Endothelial cell of umbilical vein (primary cell): ENCODE data around the gene CCN2. TPM values are rescaled to one million over a fixed set of nuclear protein-coding genes. Genes with fewer than 3 reads are reported as not detected.
"Not testable (repeated sequence)": the region's sequence is repeated elsewhere in the genome, so short reads cannot be mapped to it uniquely, and the experiment has no call there.

ENCODE experiments used
- BruUV-seq: library from RNA; stranded (reverse); fragments of 400-500 nt; replicated peaks from 2 replicates; lab custom pipeline; 2021; lab: Mats Ljungman, UMichigan
- CTCF ChIA-PET: fragments of 300-600, 350-600 bp; sonication (Branson Sonifier 250); formaldehyde crosslinking; loops from one replicate; lab custom pipeline; 2021; ENCODE audit warnings: antibody characterized with exemption, inconsistent platforms; lab: Charles Lee
- POLR2A ChIA-PET: fragments of 300-600, 350-600 bp; sonication (Branson Sonifier 250); formaldehyde crosslinking; loops from one replicate; lab custom pipeline; 2021; ENCODE audit warnings: antibody characterized with exemption, inconsistent platforms; lab: Charles Lee
- DNase-seq: peaks from one replicate; pipeline ENCODE4 v3.0.0-alpha.2; 2011; ENCODE audit warnings: low read depth, low spot score
- FAIRE-seq: peaks from 2 replicates; lab custom pipeline; 2011; peaks lifted over from hg19 to GRCh38; lab: Jason Lieb, UNC
- H2AFZ ChIP-seq: 2 replicates; pipeline ENCODE4 v1.6.0; 2012; ENCODE audit warnings: low read depth, low read length, control low read depth, inconsistent platforms
- H3K27ac ChIP-seq: 2 replicates; pipeline ENCODE4 v1.5.1; 2011; ENCODE audit warnings: low read depth, mild to moderate bottlenecking, control low read depth, low read length, moderate library complexity; ENCODE audit not compliant: insufficient read depth
- H3K27me3 ChIP-seq, 2 experiments: 2 replicates each; pipeline versions ENCODE4 v1.6.0 to v1.6.1; 2011; ENCODE audit warnings: low read length in 2 of 2, mixed read lengths in 1 of 2; ENCODE audit not compliant: control insufficient read depth in 2 of 2, insufficient read depth in 2 of 2
- H3K36me3 ChIP-seq, 2 experiments: 2 replicates in 1 of 2; 3 replicates in 1 of 2; pipeline ENCODE4 v1.5.1; 2011; ENCODE audit warnings: low read length in 2 of 2, mild to moderate bottlenecking in 1 of 2, moderate library complexity in 1 of 2; ENCODE audit not compliant: control insufficient read depth in 2 of 2, insufficient read depth in 2 of 2; ENCODE audit errors: extremely low read depth in 1 of 2
- H3K4me1 ChIP-seq: 3 replicates; pipeline ENCODE4 v1.5.1; 2011; ENCODE audit warnings: mild to moderate bottlenecking, low read length; ENCODE audit not compliant: control insufficient read depth, insufficient read depth; ENCODE audit errors: extremely low read depth
- H3K4me2 ChIP-seq: 2 replicates; pipeline ENCODE4 v1.6.1; 2011; ENCODE audit warnings: low read length, control low read depth, mixed read lengths; ENCODE audit not compliant: insufficient read depth
- H3K4me3 ChIP-seq, 3 experiments: fragments of 200-600 bp in 1 of 3; sonication (generic), shearing (Covaris generic) in 1 of 3; replicated peaks in 1 of 3; 2 replicates each; pipeline ENCODE4 v1.5.1; 2011 to 2016; ENCODE audit warnings: control low read depth in 3 of 3, low read length in 3 of 3, mild to moderate bottlenecking in 2 of 3, inconsistent platforms in 1 of 3, low read depth in 1 of 3, moderate library complexity in 1 of 3; ENCODE audit not compliant: insufficient read depth in 1 of 3
- H3K79me2 ChIP-seq: 2 replicates; pipeline ENCODE4 v1.6.0; 2012; ENCODE audit warnings: low read length, inconsistent platforms; ENCODE audit not compliant: control insufficient read depth, insufficient read depth
- H3K9ac ChIP-seq: replicated peaks from 2 replicates; pipeline ENCODE3; 2011; ENCODE audit warnings: low read length, control low read depth; ENCODE audit not compliant: insufficient read depth; ENCODE audit errors: extremely low read depth
- H3K9me1 ChIP-seq: replicated peaks from 3 replicates; pipeline ENCODE4 v1.6.0; 2011; ENCODE audit warnings: mild to moderate bottlenecking, low read length; ENCODE audit not compliant: control insufficient read depth, insufficient read depth; ENCODE audit errors: extremely low read depth
- H3K9me3 ChIP-seq: replicated peaks from 2 replicates; pipeline ENCODE4 v1.5.1; 2012; ENCODE audit warnings: low read length, inconsistent platforms; ENCODE audit not compliant: control insufficient read depth, insufficient read depth
- H4K20me1 ChIP-seq: replicated peaks from 2 replicates; pipeline ENCODE3; 2011; ENCODE audit warnings: mild to moderate bottlenecking, low read length; ENCODE audit not compliant: control insufficient read depth, insufficient read depth; ENCODE audit errors: extremely low read depth
- EZH2 ChIP-seq: IDR thresholded peaks from 2 replicates; pipeline ENCODE4 v1.6.1; 2012; ENCODE audit warnings: borderline replicate concordance, low read depth, mild to moderate bottlenecking, moderate library complexity, low read length, inconsistent platforms; ENCODE audit not compliant: severe bottlenecking
- MAX ChIP-seq: IDR thresholded peaks from 2 replicates; pipeline ENCODE4 v1.6.1; 2011; ENCODE audit not compliant: insufficient read depth, insufficient read length
- MYC ChIP-seq: IDR thresholded peaks from one replicate; pipeline ENCODE4 v1.6.1; 2011; ENCODE audit warnings: mild to moderate bottlenecking, low read depth, low read length
- POLR2A ChIP-seq: IDR thresholded peaks from 2 replicates; pipeline ENCODE4 v1.6.1; 2012; ENCODE audit warnings: low read depth, mild to moderate bottlenecking, control low read depth, low read length
- POLR2AphosphoS5 ChIP-seq: IDR thresholded peaks from 2 replicates; pipeline ENCODE4 v1.6.1; 2012; ENCODE audit warnings: low read depth, mild to moderate bottlenecking, control low read depth, low read length, moderate library complexity; ENCODE audit not compliant: insufficient read depth
- dilution Hi-C: fragments of 300-500 bp; cut with MboI; formaldehyde crosslinking; loops from one replicate; pipeline ENCODE4 v1.15.0; 2019; ENCODE audit warnings: low sequenced_read_pairs; ENCODE audit not compliant: extremely low pct_ligation_motif_present
- intact Hi-C: fragments of 100-400 bp; cut with micrococcal nuclease; formaldehyde crosslinking; loops from one replicate; pipeline ENCODE4 v1.10.0; 2022
- polyA plus RNA-seq, 4 experiments: library from polyadenylated mRNA; depleted of rRNA in 3 of 4; stranded (reverse) in 3 of 4; unstranded in 1 of 4; fragments of >200 nt; gene quantifications; 2 replicates each; pipeline versions ENCODE4 v1.2.1 to v1.2.3, GENCODE V29; 2011 to 2012; ENCODE audit warnings: missing spikeins in 1 of 4
- total RNA-seq: library from RNA; stranded (reverse); gene quantifications from 2 replicates; pipeline ENCODE4 v1.2.3, GENCODE V29; 2021
- TF ChIP-seq, protein P1 (sequence below), 2 donors: IDR thresholded peaks; 1 replicate in 1 of 2; 2 replicates in 1 of 2; pipeline ENCODE4 v1.5.1; 2011; ENCODE audit warnings: low read length in 2 of 2, mild to moderate bottlenecking in 2 of 2, moderate library complexity in 2 of 2, control low read depth in 1 of 2, inconsistent platforms in 1 of 2, low read depth in 1 of 2; ENCODE audit not compliant: insufficient read depth in 1 of 2; ENCODE audit errors: extremely low read depth in 1 of 2

CCN2 gene
- total and polyA plus RNA-seq, 2 donors (not counting 3 experiments of a cell fraction or from before 2014, with no cell fraction given) = 1,926 to 2,488 TPM

- POLR2A ChIA-PET, H3K36me3 ChIP-seq, H3K9me1 ChIP-seq, DNase-seq, FAIRE-seq, H2AFZ ChIP-seq, H4K20me1 ChIP-seq, dilution Hi-C loops, H3K27ac ChIP-seq, H3K9me3 ChIP-seq, H3K4me3 ChIP-seq, H3K4me1 ChIP-seq, H3K27me3 ChIP-seq, BruUV-seq, intact Hi-C loops, H3K79me2 ChIP-seq, H3K9ac ChIP-seq, H3K4me2 ChIP-seq: not testable (repeated sequence)
- CTCF ChIA-PET = interaction anchor here (1.4 to 1.7 kb wide), 2 partner anchors 9 to 206 kb away, joined by 4 to 6 read pairs; no protein-coding TSS in a partner anchor
Measured at GRCh38 chr6:131901326-131901873, 49.8 kb downstream of the CCN2 start.

- CTCF ChIA-PET = interaction anchor here (1.4 to 1.7 kb wide), 2 partner anchors 10 to 205 kb away, joined by 4 to 6 read pairs; no protein-coding TSS in a partner anchor
- H3K4me1 ChIP-seq = no peaks in the 10 kb centered on the region
- no peaks in the 10 kb centered on the region for H3K9me3 ChIP-seq
- no TSS peak for BruUV-seq
- POLR2A ChIA-PET = no interaction called here
- H3K36me3 ChIP-seq = no peaks in the 10 kb centered on the region
- no peak overlapping the region for H3K27ac ChIP-seq
- no peak overlapping the region for H3K4me2 ChIP-seq
- DNase-seq (no peak), FAIRE-seq (no peak)
- no peak overlapping the region for H2AFZ ChIP-seq
- peaks cover 0 to 3% of the 10 kb centered on the region in 2 experiments for H3K27me3 ChIP-seq
- intact Hi-C loops (no loop called here), dilution Hi-C loops (no loop called here)
- no peaks in the 10 kb centered on the region for H3K79me2 ChIP-seq
- no peak overlapping the region for H3K9ac ChIP-seq
- TF ChIP-seq MAX (no peak), MYC (no peak), POLR2AphosphoS5 (no peak), POLR2A (no peak), EZH2 (no peak)
- TF ChIP-seq, protein P1, sequence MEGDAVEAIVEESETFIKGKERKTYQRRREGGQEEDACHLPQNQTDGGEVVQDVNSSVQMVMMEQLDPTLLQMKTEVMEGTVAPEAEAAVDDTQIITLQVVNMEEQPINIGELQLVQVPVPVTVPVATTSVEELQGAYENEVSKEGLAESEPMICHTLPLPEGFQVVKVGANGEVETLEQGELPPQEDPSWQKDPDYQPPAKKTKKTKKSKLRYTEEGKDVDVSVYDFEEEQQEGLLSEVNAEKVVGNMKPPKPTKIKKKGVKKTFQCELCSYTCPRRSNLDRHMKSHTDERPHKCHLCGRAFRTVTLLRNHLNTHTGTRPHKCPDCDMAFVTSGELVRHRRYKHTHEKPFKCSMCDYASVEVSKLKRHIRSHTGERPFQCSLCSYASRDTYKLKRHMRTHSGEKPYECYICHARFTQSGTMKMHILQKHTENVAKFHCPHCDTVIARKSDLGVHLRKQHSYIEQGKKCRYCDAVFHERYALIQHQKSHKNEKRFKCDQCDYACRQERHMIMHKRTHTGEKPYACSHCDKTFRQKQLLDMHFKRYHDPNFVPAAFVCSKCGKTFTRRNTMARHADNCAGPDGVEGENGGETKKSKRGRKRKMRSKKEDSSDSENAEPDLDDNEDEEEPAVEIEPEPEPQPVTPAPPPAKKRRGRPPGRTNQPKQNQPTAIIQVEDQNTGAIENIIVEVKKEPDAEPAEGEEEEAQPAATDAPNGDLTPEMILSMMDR (IDR thresholded peaks at IDR 0.05; ENCODE audit: extremely low read depth in 1 of 2, insufficient read depth in 1 of 2, low read depth in 1 of 2, low read length in 2 of 2) = no peak
- no peaks in the 10 kb centered on the region for H4K20me1 ChIP-seq
- no peak overlapping the region for H3K4me3 ChIP-seq
- H3K9me1 ChIP-seq = no peaks in the 10 kb centered on the region
Measured at GRCh38 chr6:131900231-131900630, 50.9 kb downstream of the CCN2 start.
